Measurements from ENCODE around the gene EDC3.
"Not testable (repeated sequence)": the region's sequence is repeated elsewhere in the genome, so short reads cannot be mapped to it uniquely, and the experiment has no call there.

EDC3 gene
- total RNA-seq = 9.5 to 19.0 (median 14.8) reads per million in 3 donors

- H3K27me3 ChIP-seq (replicated peaks; ENCODE audit: control insufficient read depth, insufficient read depth, low read length, poor library complexity, severe bottlenecking) = no peaks in the 10 kb centered on the region
- peak; percentile 72 to 82 (median 77) for DNase-seq
- H3K36me3 ChIP-seq (ENCODE audit: control insufficient read depth, insufficient read depth, low read length) = no peaks in the 10 kb centered on the region
- H3K9me3 ChIP-seq (ENCODE audit: control insufficient read depth, low read length) = no peaks in the 10 kb centered on the region
- peak within 1 kb of the TSS; percentile 74 for H3K27ac ChIP-seq (ENCODE audit: insufficient read depth, low read length, poor library complexity, severe bottlenecking)
- H3K4me1 ChIP-seq (ENCODE audit: control insufficient read depth, insufficient read depth, low read length, poor library complexity, severe bottlenecking) = peaks cover 8% of the 10 kb centered on the region
- peak within 1 kb of the TSS; percentile 72 for H3K4me3 ChIP-seq (ENCODE audit: insufficient read depth, low read depth, low read length, poor library complexity, severe bottlenecking)
Observed at GRCh38 chr15:74695597-74696397, at the start of gene EDC3. Gene EDC3, minus strand, starts transcription at chr15:74696024. Its CDS starts 20,900 bp downstream, at chr15:74675124.

- Histone ChIP-seq H3K4me3 (ENCODE audit: insufficient read depth, low read depth, low read length, poor library complexity, severe bottlenecking) (no peak overlapping the region), H3K27me3 (replicated peaks; ENCODE audit: control insufficient read depth, insufficient read depth, low read length, poor library complexity, severe bottlenecking) (no peaks in the 10 kb centered on the region), H3K27ac (ENCODE audit: insufficient read depth, low read length, poor library complexity, severe bottlenecking) (no peak overlapping the region), H3K36me3 (ENCODE audit: control insufficient read depth, insufficient read depth, low read length) (no peaks in the 10 kb centered on the region), H3K9me3 (ENCODE audit: control insufficient read depth, low read length) (no peaks in the 10 kb centered on the region), H3K4me1 (ENCODE audit: control insufficient read depth, insufficient read depth, low read length, poor library complexity, severe bottlenecking) (no peaks in the 10 kb centered on the region)
- DNase-seq = no peak
Observed at GRCh38 chr15:74742422-74742821, 46.6 kb upstream of the EDC3 start.

- not testable (repeated sequence) for H3K9me3 ChIP-seq (ENCODE audit: control insufficient read depth, low read length); H3K36me3 ChIP-seq (ENCODE audit: control insufficient read depth, insufficient read depth, low read length); H3K27ac ChIP-seq (ENCODE audit: insufficient read depth, low read length, poor library complexity, severe bottlenecking); H3K27me3 ChIP-seq (replicated peaks; ENCODE audit: control insufficient read depth, insufficient read depth, low read length, poor library complexity, severe bottlenecking); H3K4me1 ChIP-seq (ENCODE audit: control insufficient read depth, insufficient read depth, low read length, poor library complexity, severe bottlenecking); DNase-seq; H3K4me3 ChIP-seq (ENCODE audit: insufficient read depth, low read depth, low read length, poor library complexity, severe bottlenecking)
Observed at GRCh38 chr15:74738239-74738638, 42.4 kb upstream of the EDC3 start.

- no peaks in the 10 kb centered on the region for H3K4me1 ChIP-seq (ENCODE audit: control insufficient read depth, insufficient read depth, low read length, poor library complexity, severe bottlenecking)
- no peaks in the 10 kb centered on the region for H3K27me3 ChIP-seq (replicated peaks; ENCODE audit: control insufficient read depth, insufficient read depth, low read length, poor library complexity, severe bottlenecking)
- DNase-seq = no peak
Observed at GRCh38 chr15:74735305-74735704, 39.5 kb upstream of the EDC3 start.

GRCh38 chr15:74733269-74733668 is 37.4 kb upstream of the EDC3 start:
- H3K9me3 ChIP-seq (ENCODE audit: control insufficient read depth, low read length) = no peaks in the 10 kb centered on the region
- DNase-seq = no peak
- H3K4me1 ChIP-seq (ENCODE audit: control insufficient read depth, insufficient read depth, low read length, poor library complexity, severe bottlenecking) = no peaks in the 10 kb centered on the region
- no peaks in the 10 kb centered on the region for H3K36me3 ChIP-seq (ENCODE audit: control insufficient read depth, insufficient read depth, low read length)
- no peak overlapping the region for H3K4me3 ChIP-seq (ENCODE audit: insufficient read depth, low read depth, low read length, poor library complexity, severe bottlenecking)
- H3K27me3 ChIP-seq (replicated peaks; ENCODE audit: control insufficient read depth, insufficient read depth, low read length, poor library complexity, severe bottlenecking) = no peaks in the 10 kb centered on the region
- no peak overlapping the region for H3K27ac ChIP-seq (ENCODE audit: insufficient read depth, low read length, poor library complexity, severe bottlenecking)

More at GRCh38 chr15:74735305-74735704, 39.5 kb upstream of the EDC3 start:
- H3K4me3 ChIP-seq (ENCODE audit: insufficient read depth, low read depth, low read length, poor library complexity, severe bottlenecking) = no peak overlapping the region
- H3K9me3 ChIP-seq (ENCODE audit: control insufficient read depth, low read length) = no peaks in the 10 kb centered on the region
- no peak overlapping the region for H3K27ac ChIP-seq (ENCODE audit: insufficient read depth, low read length, poor library complexity, severe bottlenecking)
- H3K36me3 ChIP-seq (ENCODE audit: control insufficient read depth, insufficient read depth, low read length) = no peaks in the 10 kb centered on the region

GRCh38 chr15:74732846-74733245 is 37.0 kb upstream of the EDC3 start:
- Histone ChIP-seq H3K27ac (ENCODE audit: insufficient read depth, low read length, poor library complexity, severe bottlenecking) (no peak overlapping the region), H3K4me3 (ENCODE audit: insufficient read depth, low read depth, low read length, poor library complexity, severe bottlenecking) (no peak overlapping the region), H3K9me3 (ENCODE audit: control insufficient read depth, low read length) (no peaks in the 10 kb centered on the region), H3K27me3 (replicated peaks; ENCODE audit: control insufficient read depth, insufficient read depth, low read length, poor library complexity, severe bottlenecking) (no peaks in the 10 kb centered on the region), H3K4me1 (ENCODE audit: control insufficient read depth, insufficient read depth, low read length, poor library complexity, severe bottlenecking) (no peaks in the 10 kb centered on the region), H3K36me3 (ENCODE audit: control insufficient read depth, insufficient read depth, low read length) (no peaks in the 10 kb centered on the region)
- no peak for DNase-seq

GRCh38 chr15:74730619-74731316 is 34.9 kb upstream of the EDC3 start:
- Histone ChIP-seq H3K27ac (ENCODE audit: insufficient read depth, low read length, poor library complexity, severe bottlenecking) (no peak overlapping the region), H3K27me3 (replicated peaks; ENCODE audit: control insufficient read depth, insufficient read depth, low read length, poor library complexity, severe bottlenecking) (no peaks in the 10 kb centered on the region)

GRCh38 chr15:74729372-74729771 is 33.5 kb upstream of the EDC3 start:
- not testable (repeated sequence) for H3K27me3 ChIP-seq (replicated peaks; ENCODE audit: control insufficient read depth, insufficient read depth, low read length, poor library complexity, severe bottlenecking); H3K36me3 ChIP-seq (ENCODE audit: control insufficient read depth, insufficient read depth, low read length); H3K9me3 ChIP-seq (ENCODE audit: control insufficient read depth, low read length); H3K27ac ChIP-seq (ENCODE audit: insufficient read depth, low read length, poor library complexity, severe bottlenecking); DNase-seq; H3K4me3 ChIP-seq (ENCODE audit: insufficient read depth, low read depth, low read length, poor library complexity, severe bottlenecking); H3K4me1 ChIP-seq (ENCODE audit: control insufficient read depth, insufficient read depth, low read length, poor library complexity, severe bottlenecking)

More at GRCh38 chr15:74730619-74731316, 34.9 kb upstream of the EDC3 start:
- DNase-seq = no peak
- H3K4me3 ChIP-seq (ENCODE audit: insufficient read depth, low read depth, low read length, poor library complexity, severe bottlenecking) = no peak overlapping the region
- H3K36me3 ChIP-seq (ENCODE audit: control insufficient read depth, insufficient read depth, low read length) = no peaks in the 10 kb centered on the region
- H3K9me3 ChIP-seq (ENCODE audit: control insufficient read depth, low read length) = no peaks in the 10 kb centered on the region
- H3K4me1 ChIP-seq (ENCODE audit: control insufficient read depth, insufficient read depth, low read length, poor library complexity, severe bottlenecking) = peaks cover 7% of the 10 kb centered on the region

- H3K27ac ChIP-seq (ENCODE audit: insufficient read depth, low read length, poor library complexity, severe bottlenecking); H3K27me3 ChIP-seq (replicated peaks; ENCODE audit: control insufficient read depth, insufficient read depth, low read length, poor library complexity, severe bottlenecking); H3K36me3 ChIP-seq (ENCODE audit: control insufficient read depth, insufficient read depth, low read length); DNase-seq; H3K4me1 ChIP-seq (ENCODE audit: control insufficient read depth, insufficient read depth, low read length, poor library complexity, severe bottlenecking); H3K4me3 ChIP-seq (ENCODE audit: insufficient read depth, low read depth, low read length, poor library complexity, severe bottlenecking); H3K9me3 ChIP-seq (ENCODE audit: control insufficient read depth, low read length): not testable (repeated sequence)
Observed at GRCh38 chr15:74728699-74729098, 32.9 kb upstream of the EDC3 start.

- H3K27me3 ChIP-seq (replicated peaks; ENCODE audit: control insufficient read depth, insufficient read depth, low read length, poor library complexity, severe bottlenecking) = no peaks in the 10 kb centered on the region
Observed at GRCh38 chr15:74727727-74728126, 31.9 kb upstream of the EDC3 start.

More at GRCh38 chr15:74727727-74728126, 31.9 kb upstream of the EDC3 start:
- Histone ChIP-seq H3K4me3 (ENCODE audit: insufficient read depth, low read depth, low read length, poor library complexity, severe bottlenecking) (no peak overlapping the region), H3K36me3 (ENCODE audit: control insufficient read depth, insufficient read depth, low read length) (no peaks in the 10 kb centered on the region), H3K27ac (ENCODE audit: insufficient read depth, low read length, poor library complexity, severe bottlenecking) (no peak overlapping the region), H3K4me1 (ENCODE audit: control insufficient read depth, insufficient read depth, low read length, poor library complexity, severe bottlenecking) (peaks cover 7% of the 10 kb centered on the region), H3K9me3 (ENCODE audit: control insufficient read depth, low read length) (no peaks in the 10 kb centered on the region)
- DNase-seq = no peak
